HepG2 (cell line): ENCODE results near the gene GDPD5. TPM values are rescaled to one million over a fixed set of nuclear protein-coding genes. Genes with fewer than 3 reads are reported as not detected.
A peak's percentile ranks its signal among the peaks of the same experiment; 100 is the strongest.

ENCODE experiments used
- ARID3A ChIP-seq: IDR thresholded peaks from 2 replicates; pipeline ENCODE4 v1.6.1; 2012; ENCODE audit warnings: low read depth, low read length, improper control_type of control experiment
- DMTF1 ChIP-seq: sonication (generic); formaldehyde crosslinking; IDR thresholded peaks from 2 replicates; pipeline ENCODE4 v1.4.0; 2020; ENCODE audit warnings: mild to moderate bottlenecking, missing genetic modification reagents
- EEA1 ChIP-seq: sonication (generic); formaldehyde crosslinking; IDR thresholded peaks from 2 replicates; pipeline ENCODE4 v1.5.1; 2020; ENCODE audit warnings: mild to moderate bottlenecking, missing genetic modification reagents, borderline replicate concordance
- GZF1 ChIP-seq: sonication (generic); formaldehyde crosslinking; IDR thresholded peaks from 2 replicates; pipeline ENCODE4 v1.5.1; 2020; ENCODE audit warnings: mild to moderate bottlenecking, missing genetic modification reagents
- HINFP ChIP-seq: sonication (generic); formaldehyde crosslinking; IDR thresholded peaks from 2 replicates; pipeline ENCODE4 v1.4.0; 2020; ENCODE audit warnings: low read depth, mild to moderate bottlenecking, missing genetic modification reagents
- JUN ChIP-seq: sonication (generic); formaldehyde crosslinking; IDR thresholded peaks from 2 replicates; pipeline ENCODE4 v1.4.0; 2020; ENCODE audit warnings: mild to moderate bottlenecking, missing genetic modification reagents
- MAFG ChIP-seq: sonication (generic); formaldehyde crosslinking; IDR thresholded peaks from 2 replicates; pipeline ENCODE4 v1.5.1; 2020; ENCODE audit warnings: mild to moderate bottlenecking, missing genetic modification reagents
- MIER2 ChIP-seq: IDR thresholded peaks from 2 replicates; pipeline ENCODE4 v1.6.1; 2016; ENCODE audit warnings: missing biosample characterization, missing genetic modification reagents
- MYC ChIP-seq: sonication (generic); formaldehyde crosslinking; IDR thresholded peaks from 2 replicates; pipeline ENCODE4 v1.9.0; 2021; ENCODE audit warnings: missing genetic modification reagents, borderline replicate concordance
- NONO ChIP-seq, 2 experiments: fragments of 450-650 bp in 1 of 2; sonication (generic) in 1 of 2; formaldehyde crosslinking in 1 of 2; IDR thresholded peaks in 1 of 2; conservative IDR thresholded peaks in 1 of 2; 2 replicates each; pipeline versions ENCODE4 v1.6.1 to v1.8.0; 2017 to 2022; ENCODE audit warnings: mild to moderate bottlenecking in 1 of 2, missing genetic modification reagents in 1 of 2, moderate library complexity in 1 of 2
- NR2F1 ChIP-seq, 2 experiments: fragments of 450-650 bp in 1 of 2; formaldehyde crosslinking in 1 of 2; IDR thresholded peaks; 2 replicates each; pipeline versions ENCODE4 v1.5.0 to v1.6.1; 2016 to 2020; ENCODE audit warnings: mild to moderate bottlenecking in 1 of 2, missing compliant biosample characterization in 1 of 2, missing genetic modification reagents in 1 of 2, moderate library complexity in 1 of 2
- POLR2AphosphoS5 ChIP-seq: IDR thresholded peaks from 2 replicates; pipeline ENCODE4 v1.6.1; 2012; ENCODE audit warnings: low read depth, low read length
- SMC3 ChIP-seq: IDR thresholded peaks from 2 replicates; pipeline ENCODE4 v1.6.1; 2011; ENCODE audit warnings: low read length, improper control_type of control experiment
- ZEB1 ChIP-seq: IDR thresholded peaks from 2 replicates; pipeline ENCODE4 v1.6.1; 2012; ENCODE audit warnings: mild to moderate bottlenecking, low read depth, inconsistent platforms; ENCODE audit not compliant: insufficient replicate concordance
- ZFP36 ChIP-seq: fragments of 150-350 bp; IDR thresholded peaks from 2 replicates; pipeline ENCODE4 v1.6.1; 2018; ENCODE audit warnings: borderline replicate concordance, low read length, low read depth; ENCODE audit not compliant: partially characterized antibody
- ZFY ChIP-seq: sonication (generic); formaldehyde crosslinking; IDR thresholded peaks from 2 replicates; pipeline ENCODE4 v1.4.0; 2020; ENCODE audit warnings: missing genetic modification reagents
- ZNF20 ChIP-seq: sonication (generic); formaldehyde crosslinking; IDR thresholded peaks from 2 replicates; pipeline ENCODE4 v1.4.0; 2020; ENCODE audit warnings: mild to moderate bottlenecking, moderate library complexity, missing genetic modification reagents
- ZNF275 ChIP-seq: sonication (generic); formaldehyde crosslinking; IDR thresholded peaks from 2 replicates; pipeline ENCODE4 v1.8.0; 2022; ENCODE audit warnings: missing genetic modification reagents, mild to moderate bottlenecking, inconsistent platforms, borderline replicate concordance
- ZNF296 ChIP-seq: sonication (generic); formaldehyde crosslinking; conservative IDR thresholded peaks from 2 replicates; pipeline ENCODE4 v1.5.0; 2020; ENCODE audit warnings: mild to moderate bottlenecking, missing genetic modification reagents
- ZNF335 ChIP-seq: sonication (generic); formaldehyde crosslinking; IDR thresholded peaks from 2 replicates; pipeline ENCODE4 v1.4.0; 2020; ENCODE audit warnings: missing genetic modification reagents
- ZNF496 ChIP-seq: sonication (generic); formaldehyde crosslinking; IDR thresholded peaks from 2 replicates; pipeline ENCODE4 v1.8.1; 2023; ENCODE audit warnings: mild to moderate bottlenecking, moderate library complexity, missing genetic modification reagents; ENCODE audit not compliant: insufficient replicate concordance
- polyA plus RNA-seq, 8 experiments: library from polyadenylated mRNA; depleted of rRNA in 3 of 8; stranded (reverse) in 7 of 8; unstranded in 1 of 8; fragments of >200 nt; fragmentation: Illumina TruSeq in 4 of 8; extraction: Trizol in 4 of 8; gene quantifications; 2 replicates each; pipeline versions ENCODE4 v1.2.1 to v1.2.3, GENCODE V29; 2011 to 2016; ENCODE audit warnings: low read depth in 4 of 8, missing spikeins in 1 of 8, mixed read lengths in 1 of 8; ENCODE audit not compliant: insufficient read depth in 1 of 8
- total RNA-seq, 5 experiments: library from RNA; depleted of rRNA; stranded (reverse); fragments of >200 nt; fragmentation: Illumina TruSeq; extraction: Trizol; gene quantifications; 2 replicates each; pipeline ENCODE4 v1.2.3, GENCODE V29; 2016; ENCODE audit warnings: low read depth in 1 of 5

Gene GDPD5
- total and polyA plus RNA-seq, 2 of the 13 experiments (the other 11 are each of a cell fraction or from before 2014, with no cell fraction given), result 55.0 to 67.5 TPM

- no peak for TF ChIP-seq ARID3A
- no peak for TF ChIP-seq MAFG
- no peak for TF ChIP-seq ZNF296
- no peak for TF ChIP-seq ZNF335 (CRISPR knock-in tag)
- no peak for TF ChIP-seq NONO (IDR thresholded peaks at IDR 0.05)
- TF ChIP-seq NONO (CRISPR knock-in tag; conservative IDR thresholded peaks at IDR 0.05), result 0 out of 2 replicates have a peak, but pooled peaks have one; percentile 45
- 0 out of 4 replicates have a peak, but pooled peaks of 1 of the 2 experiments have one; percentile 2 for TF ChIP-seq NR2F1 (CRISPR knock-in tag; IDR thresholded peaks at IDR 0.05)
- no peak for TF ChIP-seq MIER2 (CRISPR knock-in tag)
- no peak for TF ChIP-seq JUN
- no peak for TF ChIP-seq GZF1
- TF ChIP-seq EEA1 (CRISPR knock-in tag), result no peak
- peak; percentile 56; the same call in 1 of the 2 replicates for TF ChIP-seq MYC (CRISPR knock-in tag)
- no peak for TF ChIP-seq HINFP (CRISPR knock-in tag)
- TF ChIP-seq ZNF275 (CRISPR knock-in tag), result no peak
- no peak for TF ChIP-seq ZNF496 (CRISPR knock-in tag)
- TF ChIP-seq ZNF20, result no peak
- peak; percentile 60 for TF ChIP-seq ZEB1
- no peak for TF ChIP-seq DMTF1 (CRISPR knock-in tag)
- peak; percentile 86 for TF ChIP-seq ZFY (CRISPR knock-in tag)
- TF ChIP-seq POLR2AphosphoS5, result no peak; the same call in 1 of the 2 replicates
- TF ChIP-seq ZFP36, result no peak
- TF ChIP-seq SMC3, result no peak
Observed at GRCh38 chr11:75523811-75524664, 1.7 kb downstream of the GDPD5 start (continued).
